T1000 (cell line): Measurements from ENCODE around the gene RAD54L2.
"Not testable (repeated sequence)": the region's sequence is repeated elsewhere in the genome, so short reads cannot be mapped to it uniquely, and the experiment has no call there.

ENCODE experiments used
- DNase-seq: peaks from one replicate; lab custom pipeline; 2025; ENCODE audit warnings: mixed read lengths; lab: John Stamatoyannopoulos, UW

RAD54L2 gene

DNA sequence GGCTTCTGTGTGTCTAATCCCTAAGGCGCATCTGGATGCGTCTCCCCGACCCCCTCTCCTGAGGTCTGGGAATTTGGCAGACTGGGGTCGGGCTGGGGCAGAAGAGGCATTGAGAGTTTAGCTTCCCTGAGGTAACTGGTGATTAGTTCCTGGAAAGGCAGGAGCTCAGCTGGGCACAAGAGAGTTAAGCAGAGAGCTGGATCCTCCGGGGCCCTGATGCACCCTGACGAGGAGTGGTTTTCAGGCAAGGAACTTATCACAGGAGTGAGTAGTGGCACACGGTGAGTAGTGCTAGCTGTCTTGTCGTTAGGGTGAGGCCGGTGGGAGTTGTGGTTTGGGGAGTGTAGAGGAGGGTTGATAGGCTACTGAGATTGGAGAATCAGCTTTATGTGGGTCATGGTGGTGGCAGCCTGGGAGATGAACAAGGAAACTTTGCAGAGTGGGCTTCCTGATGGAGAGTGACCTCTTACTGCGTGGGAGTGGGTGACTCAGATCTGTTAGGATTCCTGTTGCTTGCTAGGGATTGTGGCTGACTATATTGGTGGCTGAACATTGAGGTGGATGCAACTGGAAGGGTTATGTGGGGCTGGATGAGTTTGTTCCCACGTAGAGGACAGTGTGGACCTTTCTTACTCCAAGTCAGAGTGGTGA is 897 bp downstream of the RAD54L2 start:
- no peak for DNase-seq

DNA sequence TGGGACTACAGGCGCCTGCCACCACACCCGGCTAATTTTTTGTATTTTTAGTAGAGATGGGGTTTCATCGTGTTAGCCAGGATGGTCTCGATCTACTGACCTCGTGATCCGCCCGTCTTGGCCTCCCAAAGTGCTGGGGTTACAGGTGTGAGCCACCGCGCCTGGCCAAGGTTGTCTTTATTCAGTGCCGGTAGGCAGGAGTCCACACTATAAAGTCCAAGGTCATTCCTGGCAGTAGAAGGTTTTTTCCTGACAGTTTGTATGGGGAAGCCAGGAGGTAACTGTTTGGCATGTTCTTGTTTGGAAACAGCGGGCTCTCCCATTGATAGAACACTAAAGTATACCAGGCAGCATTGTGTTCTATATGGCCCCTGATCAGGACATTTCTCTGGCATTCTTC is 4.1 kb downstream of the RAD54L2 start:
- DNase-seq = not testable (repeated sequence)

DNA sequence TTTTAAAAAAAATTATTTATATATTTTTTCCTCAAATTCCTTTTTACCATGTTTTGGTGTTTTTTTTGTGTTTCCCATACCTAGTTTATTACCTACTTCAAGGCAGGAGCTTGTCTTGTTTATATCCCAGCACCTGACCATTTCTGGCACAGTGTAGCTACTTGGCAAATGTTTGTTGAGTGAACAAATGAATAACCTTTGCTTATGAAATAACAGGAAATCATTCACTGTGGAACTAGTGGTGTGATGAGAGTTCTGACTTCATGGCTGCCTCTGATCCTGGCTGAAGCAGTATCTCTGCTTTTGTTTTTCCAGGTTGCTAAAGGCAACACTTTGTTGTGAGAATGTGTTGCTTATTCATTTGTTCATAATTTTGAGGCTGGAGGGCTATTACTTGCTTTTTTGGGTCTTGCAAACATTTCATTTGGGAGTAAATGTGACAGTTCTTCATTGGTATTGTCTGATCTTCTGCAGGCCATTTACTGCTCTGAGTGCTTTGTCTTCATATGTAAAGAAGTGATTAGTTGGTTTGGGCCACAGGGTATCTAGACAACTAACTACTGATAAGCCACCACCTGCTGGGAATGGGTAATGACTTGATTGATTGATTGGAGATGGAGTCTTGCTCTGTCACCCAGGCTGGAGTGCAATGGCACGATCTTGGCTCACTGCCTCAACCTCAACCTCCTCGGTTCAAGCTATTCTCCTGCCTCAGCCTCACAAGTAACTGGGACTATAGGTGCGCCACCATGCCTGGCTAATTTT is 5.7 kb downstream of the RAD54L2 start:
- DNase-seq = no peak

DNA sequence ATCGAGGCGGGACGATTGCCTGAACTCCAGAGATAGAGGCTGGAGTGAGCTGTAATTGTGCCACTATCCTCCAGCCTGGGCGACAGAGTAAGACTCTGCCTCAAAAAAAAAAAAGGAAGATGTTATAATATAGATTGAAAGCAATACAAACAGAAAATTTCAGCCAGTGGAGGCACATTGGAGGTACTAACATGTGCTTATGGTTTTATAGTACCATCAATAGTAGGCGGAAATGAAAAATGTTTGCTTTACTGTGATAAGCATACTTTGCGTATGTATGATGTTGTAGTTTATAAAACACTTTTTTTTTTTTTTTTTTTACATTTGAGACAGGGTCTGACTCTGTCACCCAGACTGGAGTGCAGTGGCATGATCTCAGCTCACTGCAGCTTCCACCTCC is 8.8 kb downstream of the RAD54L2 start:
- DNase-seq = no peak

DNA sequence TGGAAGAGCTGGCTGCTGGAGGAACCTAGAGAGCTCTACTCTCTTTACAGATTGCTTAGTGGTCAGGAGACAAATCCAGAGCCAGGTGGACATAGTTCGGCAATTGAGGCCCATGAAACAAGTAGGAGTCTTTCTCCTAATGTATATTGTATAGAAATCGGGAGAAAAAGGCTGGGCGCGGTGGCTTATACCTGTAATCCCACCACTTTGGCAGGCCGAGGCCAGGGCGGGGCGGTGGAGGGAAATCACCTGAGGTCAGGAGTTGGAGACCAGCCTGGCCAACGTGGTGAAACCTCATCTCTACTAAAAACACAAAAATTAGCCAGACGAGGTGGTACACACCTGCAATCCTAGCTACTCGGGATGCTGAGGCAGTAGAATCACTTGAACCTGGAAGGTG is 10.8 kb downstream of the RAD54L2 start:
- DNase-seq = no peak

DNA sequence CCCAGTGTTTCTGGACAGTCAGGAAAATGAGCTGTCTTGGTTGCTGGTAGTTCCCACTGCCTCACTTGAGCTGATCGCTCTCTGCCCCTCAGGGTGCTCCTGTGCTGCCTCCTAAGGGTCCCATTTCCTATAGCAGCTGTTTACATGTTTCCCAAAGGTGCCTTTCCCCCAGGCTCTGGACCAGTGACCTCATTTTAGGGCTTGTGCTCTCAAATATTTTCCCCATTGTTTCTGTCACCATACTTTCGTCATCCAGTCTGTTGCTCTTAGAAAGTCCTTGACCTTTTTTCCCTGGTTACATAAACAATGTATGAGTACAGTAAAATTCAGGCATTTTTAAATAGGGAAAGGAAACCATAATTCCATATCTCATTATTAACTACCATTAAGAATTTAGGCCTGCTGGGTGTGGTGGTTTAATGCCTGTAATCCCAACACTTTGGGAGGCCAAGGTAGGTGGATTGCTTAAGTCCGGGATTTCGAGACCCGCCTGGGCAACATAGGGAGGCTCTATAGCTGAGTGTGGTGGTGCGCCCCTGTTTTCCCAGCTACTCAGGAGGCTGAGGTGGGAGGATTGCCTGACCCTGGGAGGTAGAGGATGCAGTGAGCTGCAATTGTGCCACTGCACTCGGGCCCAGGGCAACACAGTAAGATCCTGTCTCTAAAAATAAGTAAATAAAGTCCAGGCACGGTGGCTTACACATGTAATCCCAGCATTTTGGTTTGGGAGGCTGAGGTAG is 11.7 kb downstream of the RAD54L2 start:
- no peak for DNase-seq

DNA sequence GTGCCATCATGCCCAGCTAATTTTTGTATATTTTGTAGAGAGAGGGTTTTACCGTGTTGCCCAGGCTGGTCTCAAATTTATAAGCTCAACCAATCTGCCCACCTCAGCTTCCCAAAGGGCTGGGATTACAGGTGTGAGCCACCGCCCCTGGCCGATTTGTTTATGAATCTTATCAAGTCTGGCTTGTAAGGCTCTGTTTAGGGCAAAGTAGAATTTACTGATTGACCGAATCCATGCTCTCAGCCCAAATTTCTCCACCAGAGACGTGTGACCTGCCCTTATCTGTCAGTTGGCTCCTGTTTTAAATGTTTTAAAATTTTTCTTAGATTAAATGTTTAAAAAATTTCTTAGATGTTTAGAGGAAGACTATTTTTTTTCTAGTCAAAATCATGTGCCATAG is 19.5 kb downstream of the RAD54L2 start:
- DNase-seq = no peak

DNA sequence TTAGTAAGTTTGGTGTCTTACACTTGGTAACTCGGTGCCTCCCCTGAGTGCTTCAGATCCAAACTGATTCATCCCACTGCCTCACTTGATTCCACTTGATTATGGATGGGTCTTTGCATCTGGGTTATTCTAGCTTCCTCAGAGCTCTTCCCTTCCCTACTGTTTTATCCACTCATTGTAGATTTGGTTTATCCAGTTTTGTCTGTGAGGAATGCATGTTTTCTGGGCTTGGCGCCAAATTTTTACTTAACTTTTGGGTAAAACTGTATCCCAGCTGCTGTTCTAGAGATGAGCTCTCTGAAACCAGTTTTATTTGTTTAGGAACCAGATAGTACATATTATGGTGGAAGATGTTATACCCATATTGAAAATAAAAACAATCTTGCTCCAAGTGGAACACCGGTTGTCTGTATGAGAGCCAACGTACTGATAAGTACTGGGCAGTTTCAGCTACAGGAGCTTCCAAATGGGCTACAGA is 20.9 kb downstream of the RAD54L2 start:
- DNase-seq = no peak

DNA sequence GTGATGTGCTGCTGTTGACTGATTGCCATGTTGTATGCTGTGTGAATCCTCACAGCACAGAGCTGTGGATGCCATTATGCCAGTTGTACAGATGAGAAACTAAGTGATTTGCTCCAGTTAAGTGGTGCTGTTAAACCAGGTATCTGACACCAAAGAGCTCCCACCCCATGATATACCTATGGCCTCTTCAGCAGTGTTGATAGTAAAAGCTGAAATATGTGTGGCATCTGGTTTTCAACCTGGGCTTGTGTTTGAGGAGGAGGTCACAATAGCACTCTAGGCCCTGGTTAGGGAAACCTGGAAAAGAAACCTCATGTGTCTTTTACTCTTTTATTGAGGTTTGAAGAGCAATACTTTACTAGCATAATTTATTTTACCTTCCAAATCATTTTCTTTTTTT is 21.4 kb downstream of the RAD54L2 start:
- DNase-seq = no peak

DNA sequence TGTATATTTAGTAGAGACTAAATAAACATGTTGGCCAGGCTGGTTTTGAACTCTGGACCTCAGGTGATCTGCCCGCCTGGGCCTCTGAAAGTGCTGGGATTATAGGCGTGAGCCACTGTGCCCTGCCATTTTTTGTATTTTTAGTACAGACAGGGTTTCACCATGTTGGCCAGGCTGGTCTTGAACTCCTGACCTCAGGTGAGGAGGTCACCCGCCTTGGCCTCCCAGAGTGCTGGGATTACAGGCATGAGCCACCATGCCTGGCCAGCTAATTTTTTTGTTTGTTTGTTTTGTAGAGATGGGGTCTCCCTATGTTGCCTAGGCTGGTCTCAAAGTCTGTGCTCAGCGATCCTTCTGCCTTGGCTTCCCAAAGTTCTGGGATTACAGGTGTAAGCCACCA is 23.9 kb downstream of the RAD54L2 start:
- DNase-seq = not testable (repeated sequence)

DNA sequence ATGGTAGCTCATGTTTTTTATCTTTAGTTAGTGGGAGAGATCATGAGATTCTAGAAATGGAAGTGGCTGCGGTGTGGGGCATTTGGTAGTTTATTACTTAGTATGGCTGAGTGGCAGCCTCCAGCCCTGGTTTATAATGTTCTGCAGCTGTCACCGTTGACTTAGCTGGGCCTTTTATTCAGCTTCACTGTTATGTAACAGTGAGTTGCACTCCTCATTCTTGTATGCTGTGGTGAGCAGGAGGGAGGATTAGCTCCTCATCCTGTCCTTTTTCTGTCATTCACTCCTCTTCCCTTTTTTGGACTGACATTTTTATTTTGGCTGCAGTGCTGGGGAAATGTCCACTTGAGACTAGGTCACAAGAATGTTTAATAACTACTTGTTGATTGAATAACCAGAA is 29.5 kb downstream of the RAD54L2 start:
- DNase-seq = no peak

DNA sequence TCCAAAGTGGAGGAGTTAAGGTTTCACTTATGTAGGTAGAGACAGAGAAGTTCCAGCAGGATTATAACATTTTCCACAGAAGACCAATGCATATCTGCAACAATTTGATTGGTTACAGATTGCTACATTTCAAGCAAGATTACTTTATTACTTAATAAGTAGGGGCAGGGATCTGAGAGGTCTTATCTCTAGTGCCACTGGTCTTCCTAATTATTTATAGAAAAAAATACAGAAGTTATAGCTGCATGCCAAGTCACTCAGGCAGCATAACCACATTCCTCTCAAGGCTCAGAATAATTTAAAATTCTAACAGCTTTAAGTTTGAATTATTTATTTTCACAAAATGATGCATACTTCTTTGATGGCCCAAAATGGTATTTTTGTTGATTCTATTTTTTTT is 30.5 kb downstream of the RAD54L2 start:
- no peak for DNase-seq

DNA sequence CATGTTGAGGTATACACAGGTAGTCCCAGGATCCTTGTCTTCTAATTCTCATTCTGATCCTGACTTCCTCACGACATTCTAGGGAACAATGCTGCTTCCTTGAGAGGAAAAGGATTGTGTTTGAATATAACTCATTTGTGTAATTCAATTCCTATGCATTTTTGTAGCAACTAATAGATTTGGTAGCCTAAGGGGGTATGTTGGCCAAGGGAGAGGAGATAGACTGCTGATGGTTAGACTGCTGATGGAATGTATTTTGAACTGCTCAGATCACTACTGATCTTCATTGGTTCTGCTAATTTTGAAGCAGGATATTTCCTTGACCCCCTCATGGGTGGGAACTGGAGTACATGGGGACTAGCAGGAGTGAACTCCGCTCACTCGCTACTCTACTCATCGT is 39.7 kb downstream of the RAD54L2 start:
- DNase-seq = no peak

DNA sequence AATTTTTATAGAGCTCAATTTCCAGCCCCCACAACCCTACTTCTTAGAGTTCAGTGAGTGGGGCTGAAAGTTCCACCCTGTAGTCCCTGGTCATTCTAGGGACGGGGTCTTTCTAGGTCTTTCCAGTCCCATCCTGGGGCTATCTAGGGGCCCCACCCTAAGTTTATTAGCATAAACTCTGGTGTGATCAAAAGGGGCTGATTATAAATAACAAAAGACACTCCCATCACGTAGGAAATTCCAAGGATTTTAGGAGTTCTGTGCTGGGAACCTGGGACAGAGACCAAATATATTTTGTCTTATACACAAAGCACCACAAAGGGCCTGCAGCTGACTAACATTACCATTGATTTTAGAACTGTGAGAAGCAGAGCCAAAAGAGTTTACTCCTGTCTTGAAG is 41.9 kb downstream of the RAD54L2 start:
- DNase-seq = no peak

DNA sequence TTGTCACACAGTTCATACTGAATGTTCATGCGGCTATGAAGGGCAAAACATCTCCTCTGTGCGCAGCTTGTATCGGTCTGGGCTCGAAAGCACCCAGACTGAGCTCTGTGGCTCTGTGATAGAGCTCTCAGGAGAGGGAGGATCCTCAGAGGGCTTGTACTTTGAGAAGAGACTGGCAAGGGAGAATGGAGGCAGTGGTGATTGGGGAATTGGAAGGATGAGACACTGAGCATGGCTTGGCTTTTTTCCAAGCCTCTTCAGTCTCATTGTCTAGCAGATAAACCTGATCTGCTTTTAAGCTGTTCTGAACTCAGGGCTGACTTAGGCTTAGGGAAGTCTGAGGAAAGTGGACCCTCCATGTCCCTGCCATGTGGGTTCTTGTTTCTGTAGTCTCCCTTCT is 43.0 kb downstream of the RAD54L2 start:
- no peak for DNase-seq

DNA sequence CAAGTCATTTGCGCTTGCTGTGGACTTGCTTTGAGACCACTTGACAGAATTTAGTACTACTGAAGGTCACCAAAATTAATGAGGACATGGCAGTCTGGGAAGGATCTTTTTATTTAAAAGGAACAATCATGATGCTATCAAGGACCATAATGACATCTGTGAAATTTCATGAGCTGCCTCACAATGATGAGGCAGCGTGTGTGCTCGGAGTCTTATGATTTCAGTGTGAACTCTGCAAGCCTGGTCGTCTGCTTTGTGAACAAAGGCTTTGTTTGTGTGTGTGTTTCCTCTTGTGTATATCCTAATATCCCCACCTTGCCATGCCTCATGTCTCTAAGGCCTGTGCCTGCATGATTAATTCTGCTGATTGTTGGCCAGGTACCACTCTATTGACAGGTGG is 46.7 kb downstream of the RAD54L2 start:
- no peak for DNase-seq

DNA sequence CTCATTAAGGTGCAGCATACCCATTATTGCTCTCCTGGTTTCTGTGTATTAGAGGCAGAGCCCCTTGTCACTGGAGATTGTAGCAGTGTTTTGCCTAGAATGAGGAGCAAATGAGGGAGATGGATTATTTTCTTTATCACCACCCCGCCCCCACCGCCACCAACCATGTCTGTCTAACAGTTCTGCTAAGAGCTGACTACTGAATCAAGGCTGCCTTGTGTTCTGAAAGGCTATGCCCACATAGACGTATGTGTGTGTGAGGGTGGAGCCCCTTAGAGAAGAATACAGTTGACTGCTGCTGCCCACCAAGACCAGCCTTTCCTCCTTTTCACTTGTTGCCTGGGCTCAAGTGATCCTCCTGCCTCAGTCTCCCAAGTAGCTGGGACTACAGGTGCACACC is 47.4 kb downstream of the RAD54L2 start:
- DNase-seq = no peak
